Measurements from ENCODE around the gene UBASH3A. TPM values are rescaled to one million over a fixed set of nuclear protein-coding genes. Genes with fewer than 3 reads are reported as not detected.

Gene UBASH3A
- total RNA-seq, 2 donors from 2014 or later: 0.12 TPM; not detected in 1

GRCh38 chr21:42489991-42490390 is 86.3 kb downstream of the UBASH3A start:
- H3K4me1 ChIP-seq: no peaks in the 10 kb centered on the region
- no peak overlapping the region for H3K4me3 ChIP-seq
- no peaks in the 10 kb centered on the region for H3K27me3 ChIP-seq
- H3K9me3 ChIP-seq: no peaks in the 10 kb centered on the region
- no peaks in the 10 kb centered on the region for H3K36me3 ChIP-seq
- TF ChIP-seq CTCF (IDR thresholded peaks at IDR 0.05): no peak
- no peak overlapping the region for H3K27ac ChIP-seq
- peak; percentile 50 for DNase-seq (ENCODE audit: low spot score)

GRCh38 chr21:42490720-42491119 is 87.0 kb downstream of the UBASH3A start:
- no peak for TF ChIP-seq CTCF (IDR thresholded peaks at IDR 0.05)
- peaks cover 0 to 4% of the 10 kb centered on the region in 2 donors for H3K4me1 ChIP-seq
- no peak for DNase-seq (ENCODE audit: low spot score)

GRCh38 chr21:42491328-42491727 is 87.6 kb downstream of the UBASH3A start:
- TF ChIP-seq CTCF (IDR thresholded peaks at IDR 0.05): no peak
- DNase-seq (ENCODE audit: low spot score): no peak
- H3K4me1 ChIP-seq: peaks cover 0 to 6% of the 10 kb centered on the region in 2 donors
- H3K9me3 ChIP-seq: no peaks in the 10 kb centered on the region
- H3K4me3 ChIP-seq: no peak overlapping the region
- H3K36me3 ChIP-seq: no peaks in the 10 kb centered on the region
- no peak overlapping the region for H3K27ac ChIP-seq
- H3K27me3 ChIP-seq: no peaks in the 10 kb centered on the region

More at GRCh38 chr21:42490720-42491119, 87.0 kb downstream of the UBASH3A start:
- H3K27ac ChIP-seq: no peak overlapping the region
- no peaks in the 10 kb centered on the region for H3K9me3 ChIP-seq
- H3K36me3 ChIP-seq: no peaks in the 10 kb centered on the region
- H3K27me3 ChIP-seq: no peaks in the 10 kb centered on the region
- H3K4me3 ChIP-seq: no peak overlapping the region

- Histone ChIP-seq H3K4me1 (peaks cover 0 to 12% of the 10 kb centered on the region in 2 donors), H3K4me3 (no peak overlapping the region), H3K27ac (no peak overlapping the region), H3K27me3 (no peaks in the 10 kb centered on the region), H3K9me3 (no peaks in the 10 kb centered on the region), H3K36me3 (no peaks in the 10 kb centered on the region)
- TF ChIP-seq CTCF (IDR thresholded peaks at IDR 0.05): no peak
- DNase-seq (ENCODE audit: low spot score): no peak
These were observed 88.5 kb downstream of the UBASH3A start for GRCh38 chr21:42492201-42492600.

DNA sequence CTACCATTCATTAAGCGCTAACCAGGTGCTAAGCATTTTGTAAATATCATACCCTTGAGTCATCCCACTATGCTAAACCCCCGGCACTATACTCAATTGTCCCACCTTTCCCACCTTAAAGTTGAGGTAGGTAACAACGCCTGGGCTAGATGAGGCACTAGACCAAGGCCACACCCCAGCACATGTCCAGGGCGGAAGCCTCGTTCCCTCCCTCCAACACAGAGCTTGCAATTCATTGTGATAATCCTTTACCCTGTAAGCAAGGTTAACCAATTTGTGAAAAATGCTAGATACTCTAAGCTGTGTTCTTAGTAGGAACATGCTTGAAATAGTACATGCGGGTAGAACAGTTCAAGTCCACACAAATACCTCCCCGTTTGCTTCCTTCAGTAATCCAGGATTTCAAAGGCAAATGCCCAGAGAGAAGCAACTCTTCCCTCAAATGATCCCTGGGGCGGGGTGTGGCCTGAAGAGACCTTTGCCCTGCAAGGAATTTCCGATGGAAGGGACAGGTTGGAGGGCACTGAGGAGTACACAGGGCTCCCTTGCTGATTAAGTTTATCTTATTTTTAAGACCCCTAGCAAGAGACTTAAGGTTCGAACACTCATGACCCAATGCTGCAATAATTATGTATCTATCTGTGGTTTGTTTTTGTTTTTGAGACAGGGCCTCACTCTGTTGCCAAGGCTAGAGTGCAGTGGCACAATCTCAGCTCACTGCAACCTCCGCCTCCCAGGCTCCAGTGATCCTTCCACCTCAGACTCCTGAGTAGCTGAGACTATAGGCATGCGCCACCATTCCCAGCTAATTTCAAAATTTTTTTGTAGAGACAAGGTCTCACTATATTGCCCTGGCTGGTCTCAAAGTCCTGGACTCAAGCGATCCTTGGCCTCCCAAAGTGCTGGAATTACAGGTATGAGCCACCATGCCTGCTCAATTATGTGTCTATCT is 89.7 kb downstream of the UBASH3A start:
- Histone ChIP-seq H3K27me3 (no peaks in the 10 kb centered on the region), H3K9me3 (no peaks in the 10 kb centered on the region), H3K27ac (no peak overlapping the region), H3K4me3 (no peak overlapping the region), H3K4me1 (peaks cover 0 to 12% of the 10 kb centered on the region in 2 donors), H3K36me3 (no peaks in the 10 kb centered on the region)
- peak; percentile 23 for DNase-seq (ENCODE audit: low spot score)
- no peak for TF ChIP-seq CTCF (IDR thresholded peaks at IDR 0.05)

Measured in right atrium auricular region (tissue), 2 donors.